Astrocyte (in vitro differentiated cells and primary cell): ENCODE measurements around the gene AK8.

Source experiments
- EZH2 ChIP-seq: IDR thresholded peaks from 2 replicates; pipeline ENCODE4 v1.6.1; 2012; ENCODE audit warnings: mild to moderate bottlenecking, low read length, inconsistent platforms; ENCODE audit not compliant: insufficient read depth
- TF ChIP-seq, protein P1 (sequence below): IDR thresholded peaks from 2 replicates; pipeline ENCODE4 v1.5.1; 2011; ENCODE audit warnings: low read depth, mild to moderate bottlenecking, inconsistent platforms, low read length, moderate library complexity; ENCODE audit not compliant: insufficient read depth

DNA sequence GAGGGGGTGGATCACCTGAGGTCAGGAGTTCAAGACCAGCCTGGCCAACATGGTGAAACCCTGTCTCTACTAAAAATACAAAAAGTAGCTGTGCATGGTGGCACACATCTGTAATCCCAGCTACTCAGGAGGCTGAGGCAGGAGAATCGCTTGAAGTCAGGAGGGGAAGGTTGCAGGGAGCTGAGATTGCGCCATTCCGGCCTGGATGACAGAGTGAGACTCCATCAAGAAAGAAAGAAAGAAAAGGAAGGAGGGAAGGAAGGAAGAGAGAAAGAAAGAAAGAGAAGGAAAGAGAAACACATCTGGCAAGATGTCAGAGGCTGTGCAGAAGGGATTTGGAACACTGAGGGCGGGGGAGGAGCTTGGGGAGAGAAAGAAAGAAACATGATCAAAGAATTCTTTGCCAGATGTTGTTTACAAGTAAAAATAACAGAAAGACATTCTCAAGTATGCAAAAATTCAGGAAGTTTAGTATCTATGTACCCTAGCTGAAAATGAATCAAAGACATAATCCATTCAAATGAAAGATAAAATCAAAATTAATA is 93.7 kb downstream of the AK8 start:
- TF ChIP-seq EZH2 = no peak
- TF ChIP-seq, protein P1, sequence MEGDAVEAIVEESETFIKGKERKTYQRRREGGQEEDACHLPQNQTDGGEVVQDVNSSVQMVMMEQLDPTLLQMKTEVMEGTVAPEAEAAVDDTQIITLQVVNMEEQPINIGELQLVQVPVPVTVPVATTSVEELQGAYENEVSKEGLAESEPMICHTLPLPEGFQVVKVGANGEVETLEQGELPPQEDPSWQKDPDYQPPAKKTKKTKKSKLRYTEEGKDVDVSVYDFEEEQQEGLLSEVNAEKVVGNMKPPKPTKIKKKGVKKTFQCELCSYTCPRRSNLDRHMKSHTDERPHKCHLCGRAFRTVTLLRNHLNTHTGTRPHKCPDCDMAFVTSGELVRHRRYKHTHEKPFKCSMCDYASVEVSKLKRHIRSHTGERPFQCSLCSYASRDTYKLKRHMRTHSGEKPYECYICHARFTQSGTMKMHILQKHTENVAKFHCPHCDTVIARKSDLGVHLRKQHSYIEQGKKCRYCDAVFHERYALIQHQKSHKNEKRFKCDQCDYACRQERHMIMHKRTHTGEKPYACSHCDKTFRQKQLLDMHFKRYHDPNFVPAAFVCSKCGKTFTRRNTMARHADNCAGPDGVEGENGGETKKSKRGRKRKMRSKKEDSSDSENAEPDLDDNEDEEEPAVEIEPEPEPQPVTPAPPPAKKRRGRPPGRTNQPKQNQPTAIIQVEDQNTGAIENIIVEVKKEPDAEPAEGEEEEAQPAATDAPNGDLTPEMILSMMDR = no peak
